ENCODE measurements around the gene ASS1.

DNA sequence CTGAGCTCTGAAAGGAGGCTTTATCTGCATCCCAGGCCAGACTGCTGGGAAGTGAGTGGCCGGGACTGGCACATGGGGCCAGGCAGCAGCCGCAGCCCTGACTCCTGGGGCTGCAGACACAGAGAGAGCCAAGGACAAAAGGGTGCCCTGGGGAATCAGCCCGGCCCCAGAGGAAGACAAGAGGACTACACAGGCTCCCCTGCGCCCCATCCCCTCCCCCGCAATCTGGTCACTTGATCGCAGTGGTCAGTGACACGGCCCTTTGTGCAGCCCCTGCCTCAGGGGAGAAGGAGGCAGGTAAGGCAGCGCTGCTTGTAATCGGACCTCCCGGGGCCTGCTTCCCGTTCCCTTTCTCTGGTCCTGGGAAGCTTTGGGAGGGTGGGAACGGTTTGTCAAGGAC, 79.2 kb downstream of the ASS1 start:
- TF ChIP-seq, protein P1, sequence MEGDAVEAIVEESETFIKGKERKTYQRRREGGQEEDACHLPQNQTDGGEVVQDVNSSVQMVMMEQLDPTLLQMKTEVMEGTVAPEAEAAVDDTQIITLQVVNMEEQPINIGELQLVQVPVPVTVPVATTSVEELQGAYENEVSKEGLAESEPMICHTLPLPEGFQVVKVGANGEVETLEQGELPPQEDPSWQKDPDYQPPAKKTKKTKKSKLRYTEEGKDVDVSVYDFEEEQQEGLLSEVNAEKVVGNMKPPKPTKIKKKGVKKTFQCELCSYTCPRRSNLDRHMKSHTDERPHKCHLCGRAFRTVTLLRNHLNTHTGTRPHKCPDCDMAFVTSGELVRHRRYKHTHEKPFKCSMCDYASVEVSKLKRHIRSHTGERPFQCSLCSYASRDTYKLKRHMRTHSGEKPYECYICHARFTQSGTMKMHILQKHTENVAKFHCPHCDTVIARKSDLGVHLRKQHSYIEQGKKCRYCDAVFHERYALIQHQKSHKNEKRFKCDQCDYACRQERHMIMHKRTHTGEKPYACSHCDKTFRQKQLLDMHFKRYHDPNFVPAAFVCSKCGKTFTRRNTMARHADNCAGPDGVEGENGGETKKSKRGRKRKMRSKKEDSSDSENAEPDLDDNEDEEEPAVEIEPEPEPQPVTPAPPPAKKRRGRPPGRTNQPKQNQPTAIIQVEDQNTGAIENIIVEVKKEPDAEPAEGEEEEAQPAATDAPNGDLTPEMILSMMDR (conservative IDR thresholded peaks at IDR 0.05) = no peak
- TF ChIP-seq ZFX (IDR thresholded peaks at IDR 0.05) = no peak

Measured in C4-2B (cell line).